HG03103 (cell line): ENCODE measurements around the gene HECTD1.
"Not testable (repeated sequence)": the region's sequence is repeated elsewhere in the genome, so short reads cannot be mapped to it uniquely, and the experiment has no call there.

Source experiments
- ATAC-seq: cut with Tn5 transposase; IDR thresholded peaks from one replicate; pipeline ENCODE4 v1.9.1; 2021; ENCODE audit warnings: low read depth; ENCODE audit not compliant: unreplicated experiment

HECTD1 gene

GRCh38 chr14:31207755-31208545 is at the start of gene HECTD1:
Gene HECTD1, minus strand, starts transcription at chr14:31207793. Its CDS starts 1,857 bp downstream, at chr14:31205936.
- peak; percentile 57 for ATAC-seq

- ATAC-seq: no peak
Measured at GRCh38 chr14:31257244-31257553, 49.6 kb upstream of the HECTD1 start.

GRCh38 chr14:31256534-31257243 is 49.1 kb upstream of the HECTD1 start:
- no peak for ATAC-seq

GRCh38 chr14:31255918-31256317 is 48.3 kb upstream of the HECTD1 start:
- not testable (repeated sequence) for ATAC-seq

- no peak for ATAC-seq
Measured at GRCh38 chr14:31255286-31255685, 47.7 kb upstream of the HECTD1 start.

GRCh38 chr14:31253746-31254471 is 46.3 kb upstream of the HECTD1 start:
- ATAC-seq: no peak

- ATAC-seq: no peak
Measured at GRCh38 chr14:31252865-31253264, 45.3 kb upstream of the HECTD1 start.

GRCh38 chr14:31251028-31251958 is 43.7 kb upstream of the HECTD1 start:
- ATAC-seq: no peak

GRCh38 chr14:31244626-31245025 is 37.0 kb upstream of the HECTD1 start:
- ATAC-seq: no peak

GRCh38 chr14:31243860-31244259 is 36.3 kb upstream of the HECTD1 start:
- no peak for ATAC-seq

- ATAC-seq: not testable (repeated sequence)
Measured at GRCh38 chr14:31242161-31242940, 34.8 kb upstream of the HECTD1 start.

GRCh38 chr14:31241450-31242114 is 34.0 kb upstream of the HECTD1 start:
- no peak for ATAC-seq

GRCh38 chr14:31239741-31240140 is 32.1 kb upstream of the HECTD1 start:
- no peak for ATAC-seq

GRCh38 chr14:31235462-31235861 is 27.9 kb upstream of the HECTD1 start:
- ATAC-seq: no peak

GRCh38 chr14:31232081-31232480 is 24.5 kb upstream of the HECTD1 start:
- ATAC-seq: no peak

- ATAC-seq: not testable (repeated sequence)
Measured at GRCh38 chr14:31231272-31231671, 23.7 kb upstream of the HECTD1 start.

GRCh38 chr14:31230573-31230958 is 23.0 kb upstream of the HECTD1 start:
- no peak for ATAC-seq

GRCh38 chr14:31229638-31230572 is 22.3 kb upstream of the HECTD1 start:
- no peak for ATAC-seq
